A673 (cell line): ENCODE measurements around the gene PARD6A.

Experiments
- EZH2 ChIP-seq: fragments of 200-600 bp; sonication (generic); IDR thresholded peaks from 2 replicates; pipeline ENCODE4 v1.6.1; 2017; ENCODE audit warnings: borderline replicate concordance, low read depth, mild to moderate bottlenecking, mixed read lengths, antibody characterized with exemption, low read length; ENCODE audit not compliant: poor library complexity, severe bottlenecking
- TF ChIP-seq, protein P1 (sequence below): fragments of 300-800, 200-600 bp; sonication (generic); conservative IDR thresholded peaks from 2 replicates; pipeline ENCODE4 v1.5.1; 2017; ENCODE audit warnings: low read depth, mild to moderate bottlenecking, antibody characterized with exemption, low read length, moderate library complexity, mixed read lengths

DNA sequence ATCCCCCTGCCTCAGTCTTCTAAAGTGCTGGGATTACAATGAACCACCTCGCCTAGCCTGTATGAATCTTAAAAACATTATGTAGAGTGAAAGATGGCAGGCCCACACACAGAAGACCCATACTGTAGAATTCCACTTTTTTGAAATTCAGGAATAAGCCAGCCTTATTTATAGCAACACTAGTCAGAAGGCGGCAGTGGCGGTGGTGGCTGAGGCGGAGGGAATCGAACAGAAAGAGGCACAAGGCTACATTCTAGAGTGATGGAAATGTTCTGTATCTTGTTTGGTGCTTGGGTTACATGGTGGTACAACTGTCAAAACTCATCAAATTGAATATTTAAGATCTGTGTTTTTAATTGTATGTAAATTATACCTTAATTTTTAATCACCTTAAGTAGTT lies 47.0 kb downstream of the PARD6A start:
- TF ChIP-seq, protein P1, sequence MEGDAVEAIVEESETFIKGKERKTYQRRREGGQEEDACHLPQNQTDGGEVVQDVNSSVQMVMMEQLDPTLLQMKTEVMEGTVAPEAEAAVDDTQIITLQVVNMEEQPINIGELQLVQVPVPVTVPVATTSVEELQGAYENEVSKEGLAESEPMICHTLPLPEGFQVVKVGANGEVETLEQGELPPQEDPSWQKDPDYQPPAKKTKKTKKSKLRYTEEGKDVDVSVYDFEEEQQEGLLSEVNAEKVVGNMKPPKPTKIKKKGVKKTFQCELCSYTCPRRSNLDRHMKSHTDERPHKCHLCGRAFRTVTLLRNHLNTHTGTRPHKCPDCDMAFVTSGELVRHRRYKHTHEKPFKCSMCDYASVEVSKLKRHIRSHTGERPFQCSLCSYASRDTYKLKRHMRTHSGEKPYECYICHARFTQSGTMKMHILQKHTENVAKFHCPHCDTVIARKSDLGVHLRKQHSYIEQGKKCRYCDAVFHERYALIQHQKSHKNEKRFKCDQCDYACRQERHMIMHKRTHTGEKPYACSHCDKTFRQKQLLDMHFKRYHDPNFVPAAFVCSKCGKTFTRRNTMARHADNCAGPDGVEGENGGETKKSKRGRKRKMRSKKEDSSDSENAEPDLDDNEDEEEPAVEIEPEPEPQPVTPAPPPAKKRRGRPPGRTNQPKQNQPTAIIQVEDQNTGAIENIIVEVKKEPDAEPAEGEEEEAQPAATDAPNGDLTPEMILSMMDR: no peak
- TF ChIP-seq EZH2: no peak
